Measurements from ENCODE around the gene CDRT4.

GRCh38 chr17:15512071-15512709 lies 44.8 kb upstream of the CDRT4 start:
- TF ChIP-seq TAF1 (IDR thresholded peaks at IDR 0.05; ENCODE audit: borderline replicate concordance, insufficient read depth, low read length) (no peak), POLR2AphosphoS5 (IDR thresholded peaks at IDR 0.05; ENCODE audit: low read depth, low read length) (no peak), SIN3A (IDR thresholded peaks at IDR 0.05; ENCODE audit: borderline replicate concordance, insufficient read depth, low read length) (no peak)

Measured in PFSK-1 (cell line).